GM12892 (cell line): Measurements from ENCODE around the gene TBC1D14.

Source experiments
- POLR2A ChIP-seq: IDR thresholded peaks from 2 replicates; pipeline ENCODE4 v1.6.1; 2011; ENCODE audit warnings: low read depth, low read length, control low read depth
- POLR2AphosphoS5 ChIP-seq: IDR thresholded peaks from 2 replicates; pipeline ENCODE4 v1.6.1; 2011; ENCODE audit warnings: low read depth, low read length, control low read depth

GRCh38 chr4:6877067-6877466 is 32.6 kb upstream of the TBC1D14 start:
- TF ChIP-seq POLR2A (no peak), POLR2AphosphoS5 (no peak)
